Measurements from ENCODE around the gene NRXN2. TPM values are rescaled to one million over a fixed set of nuclear protein-coding genes. Genes with fewer than 3 reads are reported as not detected.

Gene NRXN2
- polyA plus RNA-seq, 1 experiment: not detected

- no peaks in the 10 kb centered on the region for H3K27me3 ChIP-seq (ENCODE audit: control insufficient read depth, insufficient read depth, low read length)
- no peak for DNase-seq (ENCODE audit: low read depth, low spot score)
- ChIA-PET POLR2A (interaction anchor here (0.6 to 2.3 kb wide), 4 partner anchors 11 to 66 kb away, joined by 3 to 11 read pairs (median 5); partner anchors contain the start of gene SF1), CTCF (interaction anchor here (0.6 to 1.3 kb wide), 3 partner anchors 15 to 71 kb away, joined by 3 to 4 read pairs (median 3); no protein-coding TSS in a partner anchor)
- H3K4me3 ChIP-seq (ENCODE audit: low read depth, low read length): no peak within 1 kb of the TSS
- no peaks in the 10 kb centered on the region for H3K9me3 ChIP-seq (ENCODE audit: control insufficient read depth, insufficient read depth, low read length)
- TF ChIP-seq, protein P1, sequence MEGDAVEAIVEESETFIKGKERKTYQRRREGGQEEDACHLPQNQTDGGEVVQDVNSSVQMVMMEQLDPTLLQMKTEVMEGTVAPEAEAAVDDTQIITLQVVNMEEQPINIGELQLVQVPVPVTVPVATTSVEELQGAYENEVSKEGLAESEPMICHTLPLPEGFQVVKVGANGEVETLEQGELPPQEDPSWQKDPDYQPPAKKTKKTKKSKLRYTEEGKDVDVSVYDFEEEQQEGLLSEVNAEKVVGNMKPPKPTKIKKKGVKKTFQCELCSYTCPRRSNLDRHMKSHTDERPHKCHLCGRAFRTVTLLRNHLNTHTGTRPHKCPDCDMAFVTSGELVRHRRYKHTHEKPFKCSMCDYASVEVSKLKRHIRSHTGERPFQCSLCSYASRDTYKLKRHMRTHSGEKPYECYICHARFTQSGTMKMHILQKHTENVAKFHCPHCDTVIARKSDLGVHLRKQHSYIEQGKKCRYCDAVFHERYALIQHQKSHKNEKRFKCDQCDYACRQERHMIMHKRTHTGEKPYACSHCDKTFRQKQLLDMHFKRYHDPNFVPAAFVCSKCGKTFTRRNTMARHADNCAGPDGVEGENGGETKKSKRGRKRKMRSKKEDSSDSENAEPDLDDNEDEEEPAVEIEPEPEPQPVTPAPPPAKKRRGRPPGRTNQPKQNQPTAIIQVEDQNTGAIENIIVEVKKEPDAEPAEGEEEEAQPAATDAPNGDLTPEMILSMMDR (IDR thresholded peaks at IDR 0.05; ENCODE audit: low read depth, low read length): no peak
- H3K27ac ChIP-seq (ENCODE audit: low read depth, low read length): peak within 1 kb of the TSS; percentile 21
These were observed 37.0 kb upstream of the NRXN2 start, which contains the start of gene PYGM for GRCh38 chr11:64759722-64760719. PYGM (minus strand) TSS chr11:64759974; CDS start chr11:64759898, 76 bp downstream.

- no peak overlapping the region for H3K4me3 ChIP-seq (ENCODE audit: low read depth, low read length)
- H3K9me3 ChIP-seq (ENCODE audit: control insufficient read depth, insufficient read depth, low read length): no peaks in the 10 kb centered on the region; the same call in 1 of the 2 replicates
- TF ChIP-seq, protein P1 (IDR thresholded peaks at IDR 0.05; ENCODE audit: low read depth, low read length): no peak
- H3K27me3 ChIP-seq (ENCODE audit: control insufficient read depth, insufficient read depth, low read length): no peaks in the 10 kb centered on the region
- H3K27ac ChIP-seq (ENCODE audit: low read depth, low read length): no peak overlapping the region
- no peak for DNase-seq (ENCODE audit: low read depth, low spot score)
- ChIA-PET POLR2A (interaction anchor here (2.3 kb wide), 1 partner anchor 20 kb away, joined by 11 read pairs; the partner anchor contains the start of gene SF1), CTCF (interaction anchor here (0.6 to 1.2 kb wide), 2 partner anchors 16 to 17 kb away, joined by 3 to 4 read pairs; no protein-coding TSS in a partner anchor)
These were observed 36.2 kb upstream of the NRXN2 start for GRCh38 chr11:64759131-64759721.

DNA sequence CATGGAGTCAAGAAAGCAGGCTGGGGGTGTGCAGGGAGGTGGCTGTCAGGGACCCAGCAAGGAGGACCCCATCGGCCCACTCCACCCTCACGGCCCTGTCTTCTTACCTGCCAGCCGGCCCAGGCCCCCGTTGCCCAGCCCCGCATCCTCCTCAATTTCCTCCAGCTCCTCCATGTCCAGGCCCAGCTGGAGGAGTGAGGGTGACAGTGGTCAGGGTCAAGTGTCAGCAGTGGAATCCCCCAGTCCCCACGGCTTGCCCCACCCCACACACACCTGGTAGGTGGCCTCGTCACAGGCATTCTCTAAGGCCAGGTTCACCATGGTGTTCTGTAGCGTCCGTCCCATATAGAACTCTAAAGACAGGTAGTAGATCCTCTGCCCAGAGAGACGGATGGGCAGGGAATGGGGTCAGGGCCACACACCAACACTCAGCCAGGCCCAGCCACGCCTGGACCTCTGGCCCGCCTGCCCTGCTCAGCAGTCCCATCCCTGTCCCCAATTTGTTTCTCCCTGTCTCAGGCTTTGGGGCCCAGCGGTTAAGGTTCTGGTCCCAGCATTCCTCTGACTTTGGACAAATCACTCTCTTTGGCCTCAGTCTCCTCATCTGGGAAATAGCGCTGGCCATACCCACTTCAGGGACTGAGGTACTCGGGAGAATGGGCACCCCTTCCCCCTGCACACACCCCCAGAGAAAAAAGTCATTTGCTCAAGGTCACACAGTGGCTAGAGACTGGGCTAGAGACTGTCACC is 35.5 kb upstream of the NRXN2 start:
- no peak for DNase-seq (ENCODE audit: low read depth, low spot score)
- POLR2A ChIA-PET: no interaction called here

GRCh38 chr11:64757549-64758329 is 34.7 kb upstream of the NRXN2 start:
- Histone ChIP-seq H3K4me3 (ENCODE audit: low read depth, low read length) (no peak overlapping the region), H3K9me3 (ENCODE audit: control insufficient read depth, insufficient read depth, low read length) (no peaks in the 10 kb centered on the region; the same call in 1 of the 2 replicates), H3K27me3 (ENCODE audit: control insufficient read depth, insufficient read depth, low read length) (no peaks in the 10 kb centered on the region), H3K27ac (ENCODE audit: low read depth, low read length) (no peak overlapping the region)
- no peak for DNase-seq (ENCODE audit: low read depth, low spot score)
- POLR2A ChIA-PET: no interaction called here
- CTCF ChIA-PET: no interaction called here
- TF ChIP-seq, protein P1 (IDR thresholded peaks at IDR 0.05; ENCODE audit: low read depth, low read length): no peak

More for the DNA sequence above, 35.5 kb upstream of the NRXN2 start:
- TF ChIP-seq, protein P1 (IDR thresholded peaks at IDR 0.05; ENCODE audit: low read depth, low read length): no peak
- CTCF ChIA-PET: interaction anchor here (0.6 to 1.2 kb wide), 2 partner anchors 15 to 17 kb away, joined by 3 to 4 read pairs; no protein-coding TSS in a partner anchor
- H3K27ac ChIP-seq (ENCODE audit: low read depth, low read length): no peak overlapping the region
- no peaks in the 10 kb centered on the region for H3K27me3 ChIP-seq (ENCODE audit: control insufficient read depth, insufficient read depth, low read length)
- no peaks in the 10 kb centered on the region; the same call in 1 of the 2 replicates for H3K9me3 ChIP-seq (ENCODE audit: control insufficient read depth, insufficient read depth, low read length)
- H3K4me3 ChIP-seq (ENCODE audit: low read depth, low read length): no peak overlapping the region
